K562 (cell line): ENCODE measurements around the gene EVX1. TPM values are rescaled to one million over a fixed set of nuclear protein-coding genes. Genes with fewer than 3 reads are reported as not detected.

Experiments
- HDGF ChIP-seq: fragments of 450-650 bp; IDR thresholded peaks from 2 replicates; pipeline ENCODE4 v1.6.1; 2016
- HMG20B ChIP-seq: fragments of 250-450 bp; sonication (Bioruptor Pico); IDR thresholded peaks from 2 replicates; pipeline ENCODE4 v1.5.0; 2021; ENCODE audit warnings: mild to moderate bottlenecking
- PRMT5 ChIP-seq: sonication (generic); formaldehyde crosslinking; IDR thresholded peaks from 2 replicates; pipeline ENCODE4 v1.5.0; 2020; ENCODE audit warnings: missing genetic modification reagents
- STAT6 ChIP-seq: sonication (generic); formaldehyde crosslinking; IDR thresholded peaks from 2 replicates; pipeline ENCODE4 v1.8.1; 2023; ENCODE audit warnings: mild to moderate bottlenecking, missing genetic modification reagents
- TAF15 ChIP-seq: fragments of 200-400 bp; formaldehyde crosslinking; IDR thresholded peaks from 2 replicates; pipeline ENCODE4 v1.6.1; 2017; ENCODE audit warnings: mild to moderate bottlenecking, low read depth, low read length, moderate library complexity
- ZC3H8 ChIP-seq: fragments of 450-650 bp; IDR thresholded peaks from 2 replicates; pipeline ENCODE4 v1.6.1; 2017
- ZNF407 ChIP-seq: fragments of 450-650 bp; IDR thresholded peaks from 2 replicates; pipeline ENCODE4 v1.6.1; 2016; ENCODE audit warnings: low read depth
- ZNF609 ChIP-seq: sonication (generic); formaldehyde crosslinking; IDR thresholded peaks from 2 replicates; pipeline ENCODE4 v1.8.1; 2023; ENCODE audit warnings: missing genetic modification reagents, mild to moderate bottlenecking, borderline replicate concordance
- polyA plus RNA-seq, 8 experiments: library from polyadenylated mRNA; depleted of rRNA in 4 of 8; stranded (reverse) in 5 of 8; unstranded in 3 of 8; fragments of >200 nt; fragmentation: Nextera tagmentation in 2 of 8; fragmentation: Illumina TruSeq in 1 of 8; extraction: Ambion mirVana in 2 of 8; extraction: Trizol in 1 of 8; gene quantifications; 2 replicates each; pipeline versions ENCODE4 v1.2.1 to v1.2.3, GENCODE V29; 2011 to 2014; ENCODE audit warnings: inconsistent platforms in 1 of 8, missing spikeins in 1 of 8
- total RNA-seq, 7 experiments: library from RNA; depleted of rRNA in 6 of 7; stranded (reverse); fragments of >200 nt in 6 of 7; fragmentation: Illumina TruSeq in 2 of 7; extraction: Trizol in 2 of 7; gene quantifications; 2 replicates each; pipeline versions ENCODE4 v1.2.1 to v1.2.3, GENCODE V29; 2011 to 2021; ENCODE audit warnings: low replicate concordance in 1 of 7
- TF ChIP-seq, protein P1 (sequence below): fragments of 450-650 bp; IDR thresholded peaks from 2 replicates; pipeline ENCODE4 v1.6.1; 2018; ENCODE audit warnings: mild to moderate bottlenecking, low read depth; ENCODE audit not compliant: partially characterized antibody

Gene EVX1
- total and polyA plus RNA-seq, 9 of the 15 experiments (the other 6 are each of a cell fraction or from before 2014, with no cell fraction given) = not detected

GRCh38 chr7:27297356-27297755 lies 54.8 kb downstream of the EVX1 start (continued):
- TF ChIP-seq ZNF407 (no peak), ZC3H8 (no peak), HDGF (no peak), STAT6 (CRISPR knock-in tag) (no peak), HMG20B (CRISPR knock-in tag) (no peak), ZNF609 (CRISPR knock-in tag) (no peak), TAF15 (no peak), PRMT5 (no peak)
- TF ChIP-seq, protein P1, sequence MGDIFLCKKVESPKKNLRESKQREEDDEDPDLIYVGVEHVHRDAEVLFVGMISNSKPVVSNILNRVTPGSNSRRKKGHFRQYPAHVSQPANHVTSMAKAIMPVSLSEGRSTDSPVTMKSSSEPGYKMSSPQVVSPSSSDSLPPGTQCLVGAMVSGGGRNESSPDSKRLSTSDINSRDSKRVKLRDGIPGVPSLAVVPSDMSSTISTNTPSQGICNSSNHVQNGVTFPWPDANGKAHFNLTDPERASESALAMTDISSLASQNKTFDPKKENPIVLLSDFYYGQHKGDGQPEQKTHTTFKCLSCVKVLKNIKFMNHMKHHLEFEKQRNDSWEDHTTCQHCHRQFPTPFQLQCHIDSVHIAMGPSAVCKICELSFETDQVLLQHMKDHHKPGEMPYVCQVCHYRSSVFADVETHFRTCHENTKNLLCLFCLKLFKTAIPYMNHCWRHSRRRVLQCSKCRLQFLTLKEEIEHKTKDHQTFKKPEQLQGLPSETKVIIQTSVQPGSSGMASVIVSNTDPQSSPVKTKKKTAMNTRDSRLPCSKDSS = no peak
